ENCODE data around the gene PRRC2B.

The PRRC2B gene

GRCh38 chr9:131473891-131474290 lies 80.0 kb downstream of the PRRC2B start:
- DNase-seq, result no peak

- no peak for DNase-seq
Observed at GRCh38 chr9:131474711-131475110, 80.8 kb downstream of the PRRC2B start.

- DNase-seq, result no peak
Observed at GRCh38 chr9:131475111-131475955, 81.4 kb downstream of the PRRC2B start.

GRCh38 chr9:131475956-131476776 lies 82.3 kb downstream of the PRRC2B start:
- DNase-seq, result no peak

GRCh38 chr9:131476777-131477345 lies 83.0 kb downstream of the PRRC2B start:
- DNase-seq, result no peak

GRCh38 chr9:131477367-131477766 lies 83.5 kb downstream of the PRRC2B start:
- no peak for DNase-seq

- no peak for DNase-seq
Observed at GRCh38 chr9:131477816-131478419, 84.0 kb downstream of the PRRC2B start.

- peak; percentile 54 for DNase-seq
Observed at GRCh38 chr9:131478421-131478868, 84.6 kb downstream of the PRRC2B start.

- no peak for DNase-seq
Observed at GRCh38 chr9:131478911-131479310, 85.0 kb downstream of the PRRC2B start.

- DNase-seq, result no peak
Observed at GRCh38 chr9:131480258-131480657, 86.4 kb downstream of the PRRC2B start.

GRCh38 chr9:131481441-131482342 lies 87.8 kb downstream of the PRRC2B start:
- no peak for DNase-seq

GRCh38 chr9:131482343-131483006 lies 88.6 kb downstream of the PRRC2B start:
- no peak for DNase-seq

- DNase-seq, result no peak
Observed at GRCh38 chr9:131483319-131484050, 89.6 kb downstream of the PRRC2B start.

- no peak for DNase-seq
Observed at GRCh38 chr9:131484051-131484445, 90.2 kb downstream of the PRRC2B start.

- DNase-seq, result no peak
Observed at GRCh38 chr9:131484560-131485185, 90.8 kb downstream of the PRRC2B start.

- DNase-seq, result no peak
Observed at GRCh38 chr9:131485206-131485605, 91.3 kb downstream of the PRRC2B start.

- no peak for DNase-seq
Observed at GRCh38 chr9:131485728-131486422, 92.0 kb downstream of the PRRC2B start.

- no peak for DNase-seq
Observed at GRCh38 chr9:131487001-131487400, 93.1 kb downstream of the PRRC2B start.

GRCh38 chr9:131487621-131488031 lies 93.7 kb downstream of the PRRC2B start:
- DNase-seq, result no peak

- DNase-seq, result no peak
Observed at GRCh38 chr9:131490514-131490913, 96.6 kb downstream of the PRRC2B start.
